Uterus (tissue), 2 donors: ENCODE data around the gene FZD1.

Source experiments
- POLR2A ChIP-seq, 2 donors: fragments of 450-650 bp; IDR thresholded peaks; one replicate each; pipeline ENCODE4 v1.6.1; 2016; ENCODE audit warnings: antibody characterized with exemption in 2 of 2, mild to moderate bottlenecking in 1 of 2, moderate library complexity in 1 of 2
- TF ChIP-seq, protein P1 (sequence below), 4 experiments: fragments of 200-600 bp in 2 of 4; fragments of 450-650 bp in 2 of 4; sonication (generic) in 2 of 4; IDR thresholded peaks; one replicate each; pipeline ENCODE4 v1.5.1; 2016 to 2019; ENCODE audit warnings: antibody characterized with exemption in 4 of 4, mild to moderate bottlenecking in 2 of 4, moderate library complexity in 1 of 4

DNA sequence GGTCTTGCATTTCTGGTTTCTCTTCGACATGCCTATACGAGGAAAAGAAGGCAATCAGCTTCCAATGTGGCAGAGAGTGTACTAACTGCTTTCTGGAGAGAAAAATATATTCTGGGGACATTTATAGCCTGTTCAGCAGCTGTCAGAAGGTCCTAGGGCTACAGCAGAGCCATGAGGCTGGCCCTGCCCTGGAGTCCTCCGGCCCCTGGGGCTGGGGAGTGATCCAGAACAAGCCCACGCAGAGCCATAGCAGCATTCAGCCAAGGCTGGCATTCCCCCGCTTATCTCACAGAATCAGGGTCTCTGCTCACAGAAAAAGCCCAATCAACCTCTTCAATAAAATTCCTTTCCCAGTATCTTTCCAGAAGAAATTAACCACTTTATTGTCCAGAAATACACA is 48.9 kb downstream of the FZD1 start:
- TF ChIP-seq, protein P1, sequence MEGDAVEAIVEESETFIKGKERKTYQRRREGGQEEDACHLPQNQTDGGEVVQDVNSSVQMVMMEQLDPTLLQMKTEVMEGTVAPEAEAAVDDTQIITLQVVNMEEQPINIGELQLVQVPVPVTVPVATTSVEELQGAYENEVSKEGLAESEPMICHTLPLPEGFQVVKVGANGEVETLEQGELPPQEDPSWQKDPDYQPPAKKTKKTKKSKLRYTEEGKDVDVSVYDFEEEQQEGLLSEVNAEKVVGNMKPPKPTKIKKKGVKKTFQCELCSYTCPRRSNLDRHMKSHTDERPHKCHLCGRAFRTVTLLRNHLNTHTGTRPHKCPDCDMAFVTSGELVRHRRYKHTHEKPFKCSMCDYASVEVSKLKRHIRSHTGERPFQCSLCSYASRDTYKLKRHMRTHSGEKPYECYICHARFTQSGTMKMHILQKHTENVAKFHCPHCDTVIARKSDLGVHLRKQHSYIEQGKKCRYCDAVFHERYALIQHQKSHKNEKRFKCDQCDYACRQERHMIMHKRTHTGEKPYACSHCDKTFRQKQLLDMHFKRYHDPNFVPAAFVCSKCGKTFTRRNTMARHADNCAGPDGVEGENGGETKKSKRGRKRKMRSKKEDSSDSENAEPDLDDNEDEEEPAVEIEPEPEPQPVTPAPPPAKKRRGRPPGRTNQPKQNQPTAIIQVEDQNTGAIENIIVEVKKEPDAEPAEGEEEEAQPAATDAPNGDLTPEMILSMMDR (IDR thresholded peaks at IDR 0.05), result no peak
- TF ChIP-seq POLR2A (IDR thresholded peaks at IDR 0.05), result no peak
